ENCODE measurements around the gene ABCC10.

- no peak for TF ChIP-seq CTCF (IDR thresholded peaks at IDR 0.05; ENCODE audit: low read length)
- no peak for TF ChIP-seq EZH2 (IDR thresholded peaks at IDR 0.05; ENCODE audit: borderline replicate concordance, low read length)
These were observed 24.6 kb downstream of the ABCC10 start for GRCh38 chr6:43451939-43452338.

Data from OCI-LY1 (cell line).